Neural cell (in vitro differentiated cells): ENCODE results near the gene NUP42. TPM values are rescaled to one million over a fixed set of nuclear protein-coding genes. Genes with fewer than 3 reads are reported as not detected.

Experiments used
- H2AFZ ChIP-seq: fragments of 200-600, 300-800 bp; sonication (generic), shearing (Covaris generic); 2 replicates; pipeline ENCODE4 v1.6.0; 2014; ENCODE audit warnings: low read depth, mild to moderate bottlenecking, antibody characterized with exemption, low read length, moderate library complexity
- H3F3A ChIP-seq: fragments of 200-600 bp; shearing (Covaris generic); 2 replicates; pipeline ENCODE4 v1.6.1; 2016; ENCODE audit warnings: mild to moderate bottlenecking, moderate library complexity, mixed read lengths, antibody characterized with exemption, low read length; ENCODE audit not compliant: insufficient read depth, poor library complexity, severe bottlenecking
- H3K27ac ChIP-seq: fragments of 200-600, 300-800 bp; sonication (generic), shearing (Covaris generic); 2 replicates; pipeline ENCODE4 v1.5.1; 2014; ENCODE audit warnings: mild to moderate bottlenecking, low read length, moderate library complexity
- H3K27me3 ChIP-seq: fragments of 300-800, 200-600 bp; sonication (generic), shearing (Covaris generic); 2 replicates; pipeline ENCODE4 v1.6.0; 2014; ENCODE audit warnings: mild to moderate bottlenecking, low read depth, low read length, moderate library complexity; ENCODE audit not compliant: insufficient read depth
- H3K36me3 ChIP-seq: fragments of 300-800, 200-600 bp; sonication (generic), shearing (Covaris generic); 2 replicates; pipeline ENCODE4 v1.5.1; 2014; ENCODE audit warnings: mild to moderate bottlenecking, antibody characterized with exemption, low read length, moderate library complexity; ENCODE audit not compliant: insufficient read depth
- H3K4me2 ChIP-seq: fragments of 300-800, 200-600 bp; sonication (generic), shearing (Covaris generic); 2 replicates; pipeline ENCODE4 v1.6.0; 2014; ENCODE audit warnings: mild to moderate bottlenecking, low read length
- H3K4me3 ChIP-seq: fragments of 300-800, 200-600 bp; sonication (generic), shearing (Covaris generic); 2 replicates; pipeline ENCODE4 v1.5.1; 2014; ENCODE audit warnings: mild to moderate bottlenecking, low read length, moderate library complexity
- H3K79me2 ChIP-seq: fragments of 200-600 bp; shearing (Covaris generic); replicated peaks from 2 replicates; pipeline ENCODE4 v1.6.0; 2014; ENCODE audit warnings: mild to moderate bottlenecking, low read length, moderate library complexity; ENCODE audit not compliant: insufficient read depth
- H3K9ac ChIP-seq: fragments of 300-800, 200-600 bp; sonication (generic), shearing (Covaris generic); 2 replicates; pipeline ENCODE4 v1.6.1; 2016; ENCODE audit warnings: mild to moderate bottlenecking, low read length, mixed read lengths
- H3K9me2 ChIP-seq: fragments of 200-600 bp; shearing (Covaris generic); 2 replicates; pipeline ENCODE4 v1.6.1; 2016; ENCODE audit warnings: mild to moderate bottlenecking, low read length, mixed read lengths; ENCODE audit not compliant: insufficient read depth
- H3K9me3 ChIP-seq: fragments of 200-600, 300-800 bp; sonication (generic), shearing (Covaris generic); 2 replicates; pipeline ENCODE4 v1.6.1; 2016; ENCODE audit warnings: mild to moderate bottlenecking, mixed run types, low read length, moderate library complexity, mixed read lengths
- H4K20me1 ChIP-seq: fragments of 200-600 bp; shearing (Covaris generic); 2 replicates; pipeline ENCODE4 v1.6.1; 2016; ENCODE audit warnings: mild to moderate bottlenecking, mixed run types; ENCODE audit not compliant: insufficient read depth
- CTCF ChIP-seq: fragments of 450-650 bp; IDR thresholded peaks from 2 replicates; pipeline ENCODE4 v1.5.1; 2014; ENCODE audit warnings: antibody characterized with exemption, mild to moderate bottlenecking, moderate library complexity; ENCODE audit not compliant: poor library complexity, severe bottlenecking
- EP300 ChIP-seq: fragments of 450-650 bp; conservative IDR thresholded peaks from 2 replicates; pipeline ENCODE4 v1.6.1; 2014; ENCODE audit warnings: antibody characterized with exemption, mild to moderate bottlenecking, moderate library complexity; ENCODE audit not compliant: poor library complexity, severe bottlenecking
- EZH2 ChIP-seq: fragments of 200-600, 300-800 bp; shearing (Covaris generic), sonication (generic); IDR thresholded peaks from 2 replicates; pipeline ENCODE4 v1.6.1; 2014; ENCODE audit warnings: antibody characterized with exemption, low read length, borderline replicate concordance, mild to moderate bottlenecking; ENCODE audit not compliant: insufficient read depth, poor library complexity, severe bottlenecking
- MXI1 ChIP-seq: fragments of 450-650 bp; conservative IDR thresholded peaks from 2 replicates; pipeline ENCODE4 v1.6.1; 2014; ENCODE audit warnings: antibody characterized with exemption, mild to moderate bottlenecking; ENCODE audit not compliant: poor library complexity, severe bottlenecking
- POLR2AphosphoS5 ChIP-seq: IDR thresholded peaks from 2 replicates; pipeline ENCODE4 v1.6.1; 2012
- RAD21 ChIP-seq: fragments of 450-650 bp; conservative IDR thresholded peaks from 2 replicates; pipeline ENCODE4 v1.6.1; 2014; ENCODE audit warnings: antibody characterized with exemption, mild to moderate bottlenecking, moderate library complexity
- REST ChIP-seq: IDR thresholded peaks from 2 replicates; pipeline ENCODE4 v1.6.1; 2012; ENCODE audit warnings: borderline replicate concordance
- SMC3 ChIP-seq: fragments of 450-650 bp; conservative IDR thresholded peaks from 2 replicates; pipeline ENCODE4 v1.6.1; 2014; ENCODE audit warnings: antibody characterized with exemption, mild to moderate bottlenecking, moderate library complexity; ENCODE audit not compliant: poor library complexity
- TAF1 ChIP-seq: IDR thresholded peaks from 2 replicates; pipeline ENCODE4 v1.6.1; 2012; ENCODE audit warnings: low read depth
- polyA plus RNA-seq: library from polyadenylated mRNA; depleted of rRNA; stranded (reverse); fragments of >200 nt; gene quantifications from 2 replicates; pipeline ENCODE4 v1.2.3, GENCODE V29; 2014

Gene NUP42
- polyA plus RNA-seq, 1 donor from 2014 or later = 106 TPM

DNA sequence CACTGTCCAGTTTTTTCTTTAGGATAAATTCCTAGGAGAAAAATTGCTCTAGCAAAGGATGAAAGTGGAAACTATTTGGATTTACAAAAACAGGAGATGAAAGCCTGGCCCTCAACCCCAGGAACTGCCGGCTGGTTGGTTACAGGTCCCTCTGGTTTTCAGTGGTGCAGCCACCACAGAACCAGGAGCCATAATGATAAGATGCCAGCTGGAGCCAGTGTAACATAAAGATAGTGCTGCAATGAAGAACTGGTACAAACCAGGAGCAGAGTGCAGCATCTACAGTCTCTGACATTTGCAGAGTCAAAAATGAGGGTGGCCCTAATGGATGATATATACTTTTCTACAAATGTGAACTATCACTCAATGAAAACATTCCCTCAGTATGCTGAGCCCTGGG, 20.4 kb upstream of the NUP42 start:
- no peak overlapping the region for H3K9ac ChIP-seq
- no peaks in the 10 kb centered on the region for H3F3A ChIP-seq
- H3K9me2 ChIP-seq = no peaks in the 10 kb centered on the region
- no peak overlapping the region for H3K4me2 ChIP-seq
- no peaks in the 10 kb centered on the region for H3K27me3 ChIP-seq
- no peaks in the 10 kb centered on the region for H4K20me1 ChIP-seq
- no peaks in the 10 kb centered on the region for H3K36me3 ChIP-seq
- no peak for TF ChIP-seq CTCF
- no peak for TF ChIP-seq EZH2
- TF ChIP-seq TAF1 = no peak
- TF ChIP-seq SMC3 = no peak
- no peak for TF ChIP-seq RAD21
- no peak for TF ChIP-seq REST
- no peak for TF ChIP-seq POLR2AphosphoS5
- no peak for TF ChIP-seq EP300
- TF ChIP-seq MXI1 = no peak
- no peak overlapping the region for H3K4me3 ChIP-seq
- H3K27ac ChIP-seq = no peak overlapping the region
- no peaks in the 10 kb centered on the region for H3K79me2 ChIP-seq
- no peak overlapping the region for H2AFZ ChIP-seq
- no peaks in the 10 kb centered on the region for H3K9me3 ChIP-seq

GRCh38 chr7:23164846-23165245, 17.0 kb upstream of the NUP42 start:
- Histone ChIP-seq H3K9me3 (no peaks in the 10 kb centered on the region), H2AFZ (no peak overlapping the region), H3K27me3 (no peaks in the 10 kb centered on the region), H3K4me2 (no peak overlapping the region), H3K4me3 (no peak overlapping the region), H4K20me1 (no peaks in the 10 kb centered on the region), H3K27ac (no peak overlapping the region), H3K79me2 (no peaks in the 10 kb centered on the region), H3F3A (no peaks in the 10 kb centered on the region), H3K36me3 (peaks cover 15% of the 10 kb centered on the region), H3K9me2 (no peaks in the 10 kb centered on the region), H3K9ac (no peak overlapping the region)
- TF ChIP-seq TAF1 = no peak
- TF ChIP-seq RAD21 = no peak
- TF ChIP-seq CTCF = no peak
- no peak for TF ChIP-seq MXI1
- no peak for TF ChIP-seq EP300
- TF ChIP-seq POLR2AphosphoS5 = no peak
- TF ChIP-seq REST = no peak
- no peak for TF ChIP-seq EZH2
- TF ChIP-seq SMC3 = no peak
